CD4-positive, alpha-beta T cell treated with Interferon gamma for 1 hour (primary cell): ENCODE data around the gene TACR1.
"Not testable (repeated sequence)": the region's sequence is repeated elsewhere in the genome, so short reads cannot be mapped to it uniquely, and the experiment has no call there.

Experiments
- DNase-seq: peaks from one replicate; pipeline ENCODE4 v3.0.0-alpha.2; 2020

TACR1 gene

GRCh38 chr2:75076088-75076487 lies 123.2 kb downstream of the TACR1 start:
- no peak for DNase-seq

GRCh38 chr2:75074708-75075107 lies 124.6 kb downstream of the TACR1 start:
- no peak for DNase-seq

- no peak for DNase-seq
Observed at GRCh38 chr2:75074228-75074627, 125.1 kb downstream of the TACR1 start.

DNA sequence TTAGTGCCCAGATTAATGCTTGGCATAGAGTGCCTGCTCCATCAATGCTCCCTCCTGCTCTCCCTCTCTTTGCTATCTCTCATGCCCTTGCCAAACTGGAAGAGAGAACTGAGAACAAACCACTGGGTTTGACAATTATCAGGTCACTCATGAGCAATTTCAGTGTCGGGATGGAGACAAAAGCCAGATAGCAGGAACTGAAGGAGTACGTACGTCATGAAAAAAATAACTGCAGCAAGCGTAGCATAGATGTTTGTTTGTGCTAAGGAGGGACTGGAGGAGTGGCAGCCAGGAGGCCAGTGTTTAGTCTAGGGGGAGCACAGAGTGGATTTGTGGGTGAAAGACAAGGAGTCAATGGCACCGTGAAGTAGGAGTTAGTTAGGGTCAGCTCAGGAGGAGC lies 127.6 kb downstream of the TACR1 start:
- no peak for DNase-seq

GRCh38 chr2:75068546-75068945 lies 130.8 kb downstream of the TACR1 start:
- DNase-seq, result no peak

GRCh38 chr2:75067506-75067905 lies 131.8 kb downstream of the TACR1 start:
- DNase-seq, result no peak

DNA sequence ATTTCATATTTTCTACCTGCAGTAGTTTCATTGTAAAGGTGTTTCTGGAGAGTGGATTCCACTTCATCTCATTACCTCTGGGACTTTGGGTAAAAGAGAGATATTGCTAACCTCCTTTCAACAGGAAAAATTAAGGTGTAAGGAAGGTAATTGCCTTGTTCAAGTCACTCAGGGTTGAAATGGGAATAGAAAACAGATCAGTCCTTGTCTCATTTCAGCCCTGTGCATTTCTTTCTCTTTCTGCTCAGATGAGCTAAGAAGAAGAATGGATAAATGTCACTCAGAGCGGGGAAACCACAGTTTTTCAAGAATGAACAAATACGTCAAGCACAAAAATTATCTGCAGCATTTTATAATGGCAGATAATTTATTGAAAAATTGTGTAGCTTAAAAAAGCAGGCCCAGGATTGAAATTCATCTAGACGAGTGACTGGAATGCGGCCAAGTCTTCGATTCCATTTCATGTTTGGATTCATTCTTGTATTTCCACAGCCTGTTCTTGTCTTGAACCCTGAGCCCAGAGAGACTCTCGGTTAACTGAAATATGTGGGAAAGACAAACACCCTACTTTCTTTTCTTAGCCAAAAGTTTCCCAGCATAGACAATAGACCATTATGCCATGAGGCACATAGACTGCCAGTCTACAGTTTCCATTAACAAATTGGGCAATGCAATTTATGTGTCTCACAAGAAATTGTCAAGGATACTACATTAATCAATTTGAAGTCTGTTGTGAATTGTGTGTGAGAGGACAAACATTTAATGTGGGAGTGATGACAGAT lies 133.0 kb downstream of the TACR1 start:
- DNase-seq, result no peak

DNA sequence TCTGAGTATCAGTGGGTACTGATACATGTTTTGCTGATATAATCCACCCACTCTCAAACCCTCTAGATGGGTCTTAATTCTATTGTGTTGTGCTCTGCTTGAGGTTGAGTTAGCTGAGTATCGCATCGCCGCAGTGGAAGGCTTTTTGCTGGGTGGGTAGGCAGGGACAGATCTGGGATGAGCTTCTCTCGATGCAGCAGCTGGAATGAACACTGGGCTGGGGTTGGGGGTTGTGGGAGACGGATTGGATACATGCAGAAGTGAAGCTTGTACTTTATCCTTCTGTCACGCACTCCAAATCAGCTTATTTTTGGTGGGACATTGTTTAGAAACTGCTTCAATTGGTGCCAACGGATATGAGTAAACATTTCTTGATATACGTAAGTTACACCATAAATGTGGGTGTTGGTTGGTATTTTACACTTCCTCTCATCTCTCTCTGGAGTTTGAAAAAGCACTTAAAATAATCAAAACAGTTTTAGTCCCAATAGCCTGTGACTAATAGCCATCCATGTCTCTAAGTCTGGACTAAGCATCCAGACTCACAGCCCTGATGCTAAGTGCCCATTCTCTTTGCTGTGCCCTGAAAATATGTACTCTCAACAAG lies 133.8 kb downstream of the TACR1 start:
- DNase-seq, result no peak

GRCh38 chr2:75064691-75065396 lies 134.5 kb downstream of the TACR1 start:
- DNase-seq, result peak; percentile 22

GRCh38 chr2:75063906-75064305 lies 135.4 kb downstream of the TACR1 start:
- no peak for DNase-seq

GRCh38 chr2:75058427-75058826 lies 140.9 kb downstream of the TACR1 start:
- DNase-seq, result no peak

DNA sequence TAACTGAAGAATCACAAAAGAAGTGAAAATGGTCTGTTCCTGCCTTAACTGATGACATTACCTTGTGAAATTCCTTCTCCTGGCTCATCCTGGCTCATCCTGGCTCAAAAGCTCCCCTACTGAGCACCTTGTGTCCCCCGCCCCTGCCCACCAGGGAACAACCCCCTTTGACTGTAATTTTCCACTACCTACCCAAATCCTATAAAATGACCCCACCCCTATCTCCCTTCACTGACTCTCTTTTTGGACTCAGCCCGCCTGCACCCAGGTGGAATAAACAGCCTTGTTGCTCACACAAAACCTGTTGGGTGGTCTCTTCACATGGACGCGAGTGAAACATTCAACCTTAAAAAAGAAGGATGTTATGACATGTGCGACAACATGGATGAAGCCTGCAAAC lies 142.2 kb downstream of the TACR1 start:
- not testable (repeated sequence) for DNase-seq

- no peak for DNase-seq
Observed at GRCh38 chr2:75055820-75056675, 143.3 kb downstream of the TACR1 start.

- DNase-seq, result no peak
Observed at GRCh38 chr2:75055142-75055819, 144.0 kb downstream of the TACR1 start.

- DNase-seq, result no peak
Observed at GRCh38 chr2:75054296-75054695, 145.0 kb downstream of the TACR1 start.

- DNase-seq, result no peak
Observed at GRCh38 chr2:75053484-75054112, 145.7 kb downstream of the TACR1 start.

- no peak for DNase-seq
Observed at GRCh38 chr2:75047992-75048625, 151.2 kb downstream of the TACR1 start.

GRCh38 chr2:75047189-75047991 lies 151.9 kb downstream of the TACR1 start:
- no peak for DNase-seq

DNA sequence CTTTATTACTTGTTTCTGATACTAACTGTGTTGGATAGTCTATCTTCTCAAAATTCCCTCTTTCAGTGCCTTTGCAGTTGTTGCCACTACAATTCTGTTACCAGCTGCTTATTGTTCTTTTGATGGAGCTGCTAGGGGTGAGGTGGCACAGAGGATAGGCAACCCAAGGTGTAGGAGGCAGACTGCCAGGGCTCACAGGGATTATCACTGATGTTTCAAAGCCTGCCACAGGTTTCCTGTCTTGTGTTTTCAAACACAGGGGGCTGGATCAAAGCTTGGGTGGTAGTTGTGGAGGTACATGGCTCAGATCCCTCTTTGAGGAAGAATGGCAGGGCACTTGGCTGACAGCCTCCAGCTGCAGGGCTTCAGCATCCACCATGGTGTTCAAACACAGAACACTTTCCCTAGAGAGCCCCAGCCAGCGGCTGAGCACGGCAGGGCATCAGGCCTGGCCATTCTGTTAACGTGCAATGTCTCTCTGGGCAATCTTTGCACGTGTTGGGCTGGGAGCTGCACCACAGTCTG lies 153.7 kb downstream of the TACR1 start:
- no peak for DNase-seq

- no peak for DNase-seq
Observed at GRCh38 chr2:75044291-75044690, 155.0 kb downstream of the TACR1 start.
